ENCODE data around the gene PRSS21. TPM values are rescaled to one million over a fixed set of nuclear protein-coding genes. Genes with fewer than 3 reads are reported as not detected.

PRSS21 gene
- total RNA-seq, 1 experiment from 2014 or later: 1.5 TPM

DNA sequence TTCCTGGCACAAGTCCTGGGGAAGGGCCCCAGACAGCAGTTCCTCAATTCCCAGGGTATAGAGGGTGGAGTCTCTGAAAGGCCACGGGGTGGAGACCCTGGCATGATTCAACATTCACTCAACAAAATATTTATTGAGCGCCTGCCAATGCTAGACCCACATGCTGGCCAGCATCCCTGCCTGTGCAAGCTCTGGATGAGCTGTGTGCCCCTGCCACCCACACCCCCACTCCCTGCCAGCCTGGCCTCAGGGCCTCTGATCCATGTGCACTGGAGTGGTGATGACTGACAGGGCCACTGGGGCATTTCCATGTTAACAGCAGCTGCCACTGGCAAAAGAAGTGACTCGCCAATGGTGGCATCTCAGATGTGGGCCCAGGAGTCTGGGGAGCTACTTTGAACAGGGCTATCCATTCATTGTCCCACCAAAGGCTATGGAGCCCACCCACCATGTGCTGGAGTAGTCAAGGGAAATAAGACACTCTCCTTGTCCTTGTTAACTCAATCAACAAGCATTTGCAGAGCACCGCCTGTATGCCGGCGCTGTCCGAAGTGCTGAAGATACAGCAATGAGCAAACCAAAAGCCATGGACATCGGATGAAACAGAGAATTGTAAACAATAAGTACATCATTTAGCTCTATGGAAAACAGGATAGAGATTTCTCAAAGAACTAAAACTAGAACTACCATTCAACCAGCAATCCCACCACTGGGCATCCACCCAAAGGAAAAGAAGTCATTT lies 44.0 kb downstream of the PRSS21 start:
- no peak for ATAC-seq
- ChIA-PET CTCF (interaction anchor here (0.6 to 2.1 kb wide), 2 partner anchors 22 to 64 kb away, joined by 3 to 7 read pairs; no protein-coding TSS in a partner anchor), POLR2A (no interaction called here)
- Mint-ChIP-seq H3K4me1 (peaks cover 5% of the 10 kb centered on the region), H3K36me3 (no peaks in the 10 kb centered on the region), H3K4me3 (no peak overlapping the region), H3K27ac (no peak overlapping the region), H3K9me3 (peaks cover 11% of the 10 kb centered on the region), H3K27me3 (ENCODE audit: low read depth) (peaks cover 61% of the 10 kb centered on the region)
- DNase-seq (ENCODE audit: low spot score): no peak
- TF ChIP-seq, protein P1, sequence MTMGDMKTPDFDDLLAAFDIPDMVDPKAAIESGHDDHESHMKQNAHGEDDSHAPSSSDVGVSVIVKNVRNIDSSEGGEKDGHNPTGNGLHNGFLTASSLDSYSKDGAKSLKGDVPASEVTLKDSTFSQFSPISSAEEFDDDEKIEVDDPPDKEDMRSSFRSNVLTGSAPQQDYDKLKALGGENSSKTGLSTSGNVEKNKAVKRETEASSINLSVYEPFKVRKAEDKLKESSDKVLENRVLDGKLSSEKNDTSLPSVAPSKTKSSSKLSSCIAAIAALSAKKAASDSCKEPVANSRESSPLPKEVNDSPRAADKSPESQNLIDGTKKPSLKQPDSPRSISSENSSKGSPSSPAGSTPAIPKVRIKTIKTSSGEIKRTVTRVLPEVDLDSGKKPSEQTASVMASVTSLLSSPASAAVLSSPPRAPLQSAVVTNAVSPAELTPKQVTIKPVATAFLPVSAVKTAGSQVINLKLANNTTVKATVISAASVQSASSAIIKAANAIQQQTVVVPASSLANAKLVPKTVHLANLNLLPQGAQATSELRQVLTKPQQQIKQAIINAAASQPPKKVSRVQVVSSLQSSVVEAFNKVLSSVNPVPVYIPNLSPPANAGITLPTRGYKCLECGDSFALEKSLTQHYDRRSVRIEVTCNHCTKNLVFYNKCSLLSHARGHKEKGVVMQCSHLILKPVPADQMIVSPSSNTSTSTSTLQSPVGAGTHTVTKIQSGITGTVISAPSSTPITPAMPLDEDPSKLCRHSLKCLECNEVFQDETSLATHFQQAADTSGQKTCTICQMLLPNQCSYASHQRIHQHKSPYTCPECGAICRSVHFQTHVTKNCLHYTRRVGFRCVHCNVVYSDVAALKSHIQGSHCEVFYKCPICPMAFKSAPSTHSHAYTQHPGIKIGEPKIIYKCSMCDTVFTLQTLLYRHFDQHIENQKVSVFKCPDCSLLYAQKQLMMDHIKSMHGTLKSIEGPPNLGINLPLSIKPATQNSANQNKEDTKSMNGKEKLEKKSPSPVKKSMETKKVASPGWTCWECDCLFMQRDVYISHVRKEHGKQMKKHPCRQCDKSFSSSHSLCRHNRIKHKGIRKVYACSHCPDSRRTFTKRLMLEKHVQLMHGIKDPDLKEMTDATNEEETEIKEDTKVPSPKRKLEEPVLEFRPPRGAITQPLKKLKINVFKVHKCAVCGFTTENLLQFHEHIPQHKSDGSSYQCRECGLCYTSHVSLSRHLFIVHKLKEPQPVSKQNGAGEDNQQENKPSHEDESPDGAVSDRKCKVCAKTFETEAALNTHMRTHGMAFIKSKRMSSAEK (CRISPR knock-in tag; IDR thresholded peaks at IDR 0.05; ENCODE audit: borderline replicate concordance): no peak
- TF ChIP-seq NFYB (CRISPR knock-in tag; conservative IDR thresholded peaks at IDR 0.05; ENCODE audit: low read depth): no peak
- TF ChIP-seq, protein P2, sequence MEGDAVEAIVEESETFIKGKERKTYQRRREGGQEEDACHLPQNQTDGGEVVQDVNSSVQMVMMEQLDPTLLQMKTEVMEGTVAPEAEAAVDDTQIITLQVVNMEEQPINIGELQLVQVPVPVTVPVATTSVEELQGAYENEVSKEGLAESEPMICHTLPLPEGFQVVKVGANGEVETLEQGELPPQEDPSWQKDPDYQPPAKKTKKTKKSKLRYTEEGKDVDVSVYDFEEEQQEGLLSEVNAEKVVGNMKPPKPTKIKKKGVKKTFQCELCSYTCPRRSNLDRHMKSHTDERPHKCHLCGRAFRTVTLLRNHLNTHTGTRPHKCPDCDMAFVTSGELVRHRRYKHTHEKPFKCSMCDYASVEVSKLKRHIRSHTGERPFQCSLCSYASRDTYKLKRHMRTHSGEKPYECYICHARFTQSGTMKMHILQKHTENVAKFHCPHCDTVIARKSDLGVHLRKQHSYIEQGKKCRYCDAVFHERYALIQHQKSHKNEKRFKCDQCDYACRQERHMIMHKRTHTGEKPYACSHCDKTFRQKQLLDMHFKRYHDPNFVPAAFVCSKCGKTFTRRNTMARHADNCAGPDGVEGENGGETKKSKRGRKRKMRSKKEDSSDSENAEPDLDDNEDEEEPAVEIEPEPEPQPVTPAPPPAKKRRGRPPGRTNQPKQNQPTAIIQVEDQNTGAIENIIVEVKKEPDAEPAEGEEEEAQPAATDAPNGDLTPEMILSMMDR (IDR thresholded peaks at IDR 0.05): 0 out of 2 replicates have a peak, but pooled peaks have one; percentile 13
- TF ChIP-seq GRHL2 (CRISPR knock-in tag; IDR thresholded peaks at IDR 0.05; ENCODE audit: insufficient replicate concordance, severe bottlenecking): no peak
- TF ChIP-seq, protein P3, sequence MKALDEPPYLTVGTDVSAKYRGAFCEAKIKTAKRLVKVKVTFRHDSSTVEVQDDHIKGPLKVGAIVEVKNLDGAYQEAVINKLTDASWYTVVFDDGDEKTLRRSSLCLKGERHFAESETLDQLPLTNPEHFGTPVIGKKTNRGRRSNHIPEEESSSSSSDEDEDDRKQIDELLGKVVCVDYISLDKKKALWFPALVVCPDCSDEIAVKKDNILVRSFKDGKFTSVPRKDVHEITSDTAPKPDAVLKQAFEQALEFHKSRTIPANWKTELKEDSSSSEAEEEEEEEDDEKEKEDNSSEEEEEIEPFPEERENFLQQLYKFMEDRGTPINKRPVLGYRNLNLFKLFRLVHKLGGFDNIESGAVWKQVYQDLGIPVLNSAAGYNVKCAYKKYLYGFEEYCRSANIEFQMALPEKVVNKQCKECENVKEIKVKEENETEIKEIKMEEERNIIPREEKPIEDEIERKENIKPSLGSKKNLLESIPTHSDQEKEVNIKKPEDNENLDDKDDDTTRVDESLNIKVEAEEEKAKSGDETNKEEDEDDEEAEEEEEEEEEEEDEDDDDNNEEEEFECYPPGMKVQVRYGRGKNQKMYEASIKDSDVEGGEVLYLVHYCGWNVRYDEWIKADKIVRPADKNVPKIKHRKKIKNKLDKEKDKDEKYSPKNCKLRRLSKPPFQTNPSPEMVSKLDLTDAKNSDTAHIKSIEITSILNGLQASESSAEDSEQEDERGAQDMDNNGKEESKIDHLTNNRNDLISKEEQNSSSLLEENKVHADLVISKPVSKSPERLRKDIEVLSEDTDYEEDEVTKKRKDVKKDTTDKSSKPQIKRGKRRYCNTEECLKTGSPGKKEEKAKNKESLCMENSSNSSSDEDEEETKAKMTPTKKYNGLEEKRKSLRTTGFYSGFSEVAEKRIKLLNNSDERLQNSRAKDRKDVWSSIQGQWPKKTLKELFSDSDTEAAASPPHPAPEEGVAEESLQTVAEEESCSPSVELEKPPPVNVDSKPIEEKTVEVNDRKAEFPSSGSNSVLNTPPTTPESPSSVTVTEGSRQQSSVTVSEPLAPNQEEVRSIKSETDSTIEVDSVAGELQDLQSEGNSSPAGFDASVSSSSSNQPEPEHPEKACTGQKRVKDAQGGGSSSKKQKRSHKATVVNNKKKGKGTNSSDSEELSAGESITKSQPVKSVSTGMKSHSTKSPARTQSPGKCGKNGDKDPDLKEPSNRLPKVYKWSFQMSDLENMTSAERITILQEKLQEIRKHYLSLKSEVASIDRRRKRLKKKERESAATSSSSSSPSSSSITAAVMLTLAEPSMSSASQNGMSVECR (CRISPR knock-in tag; IDR thresholded peaks at IDR 0.05; ENCODE audit: borderline replicate concordance): no peak
- TF ChIP-seq, protein P4, sequence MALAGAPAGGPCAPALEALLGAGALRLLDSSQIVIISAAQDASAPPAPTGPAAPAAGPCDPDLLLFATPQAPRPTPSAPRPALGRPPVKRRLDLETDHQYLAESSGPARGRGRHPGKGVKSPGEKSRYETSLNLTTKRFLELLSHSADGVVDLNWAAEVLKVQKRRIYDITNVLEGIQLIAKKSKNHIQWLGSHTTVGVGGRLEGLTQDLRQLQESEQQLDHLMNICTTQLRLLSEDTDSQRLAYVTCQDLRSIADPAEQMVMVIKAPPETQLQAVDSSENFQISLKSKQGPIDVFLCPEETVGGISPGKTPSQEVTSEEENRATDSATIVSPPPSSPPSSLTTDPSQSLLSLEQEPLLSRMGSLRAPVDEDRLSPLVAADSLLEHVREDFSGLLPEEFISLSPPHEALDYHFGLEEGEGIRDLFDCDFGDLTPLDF (CRISPR knock-in tag; IDR thresholded peaks at IDR 0.05): no peak
- no peak for TF ChIP-seq CREB1 (CRISPR knock-in tag; IDR thresholded peaks at IDR 0.05)
- peak; percentile 32; the same call in 1 of the 2 replicates for TF ChIP-seq FOXK1 (CRISPR knock-in tag; IDR thresholded peaks at IDR 0.05)
- TF ChIP-seq, protein P5, sequence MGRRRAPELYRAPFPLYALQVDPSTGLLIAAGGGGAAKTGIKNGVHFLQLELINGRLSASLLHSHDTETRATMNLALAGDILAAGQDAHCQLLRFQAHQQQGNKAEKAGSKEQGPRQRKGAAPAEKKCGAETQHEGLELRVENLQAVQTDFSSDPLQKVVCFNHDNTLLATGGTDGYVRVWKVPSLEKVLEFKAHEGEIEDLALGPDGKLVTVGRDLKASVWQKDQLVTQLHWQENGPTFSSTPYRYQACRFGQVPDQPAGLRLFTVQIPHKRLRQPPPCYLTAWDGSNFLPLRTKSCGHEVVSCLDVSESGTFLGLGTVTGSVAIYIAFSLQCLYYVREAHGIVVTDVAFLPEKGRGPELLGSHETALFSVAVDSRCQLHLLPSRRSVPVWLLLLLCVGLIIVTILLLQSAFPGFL (CRISPR knock-in tag; IDR thresholded peaks at IDR 0.05; ENCODE audit: borderline replicate concordance): no peak
- TF ChIP-seq, protein P6, sequence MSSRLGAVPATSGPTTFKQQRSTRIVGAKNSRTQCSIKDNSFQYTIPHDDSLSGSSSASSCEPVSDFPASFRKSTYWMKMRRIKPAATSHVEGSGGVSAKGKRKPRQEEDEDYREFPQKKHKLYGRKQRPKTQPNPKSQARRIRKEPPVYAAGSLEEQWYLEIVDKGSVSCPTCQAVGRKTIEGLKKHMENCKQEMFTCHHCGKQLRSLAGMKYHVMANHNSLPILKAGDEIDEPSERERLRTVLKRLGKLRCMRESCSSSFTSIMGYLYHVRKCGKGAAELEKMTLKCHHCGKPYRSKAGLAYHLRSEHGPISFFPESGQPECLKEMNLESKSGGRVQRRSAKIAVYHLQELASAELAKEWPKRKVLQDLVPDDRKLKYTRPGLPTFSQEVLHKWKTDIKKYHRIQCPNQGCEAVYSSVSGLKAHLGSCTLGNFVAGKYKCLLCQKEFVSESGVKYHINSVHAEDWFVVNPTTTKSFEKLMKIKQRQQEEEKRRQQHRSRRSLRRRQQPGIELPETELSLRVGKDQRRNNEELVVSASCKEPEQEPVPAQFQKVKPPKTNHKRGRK (CRISPR knock-in tag; IDR thresholded peaks at IDR 0.05; ENCODE audit: borderline replicate concordance): no peak
- TF ChIP-seq, protein P7, sequence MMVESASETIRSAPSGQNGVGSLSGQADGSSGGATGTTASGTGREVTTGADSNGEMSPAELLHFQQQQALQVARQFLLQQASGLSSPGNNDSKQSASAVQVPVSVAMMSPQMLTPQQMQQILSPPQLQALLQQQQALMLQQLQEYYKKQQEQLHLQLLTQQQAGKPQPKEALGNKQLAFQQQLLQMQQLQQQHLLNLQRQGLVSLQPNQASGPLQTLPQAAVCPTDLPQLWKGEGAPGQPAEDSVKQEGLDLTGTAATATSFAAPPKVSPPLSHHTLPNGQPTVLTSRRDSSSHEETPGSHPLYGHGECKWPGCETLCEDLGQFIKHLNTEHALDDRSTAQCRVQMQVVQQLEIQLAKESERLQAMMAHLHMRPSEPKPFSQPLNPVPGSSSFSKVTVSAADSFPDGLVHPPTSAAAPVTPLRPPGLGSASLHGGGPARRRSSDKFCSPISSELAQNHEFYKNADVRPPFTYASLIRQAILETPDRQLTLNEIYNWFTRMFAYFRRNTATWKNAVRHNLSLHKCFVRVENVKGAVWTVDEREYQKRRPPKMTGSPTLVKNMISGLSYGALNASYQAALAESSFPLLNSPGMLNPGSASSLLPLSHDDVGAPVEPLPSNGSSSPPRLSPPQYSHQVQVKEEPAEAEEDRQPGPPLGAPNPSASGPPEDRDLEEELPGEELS (CRISPR knock-in tag; IDR thresholded peaks at IDR 0.05): 0 out of 2 replicates have a peak, but pooled peaks have one; percentile 61

All from WTC11 (cell line).